ENCODE data around the gene SPARCL1.
A peak's percentile ranks its signal among the peaks of the same experiment; 100 is the strongest.
"Not testable (repeated sequence)": the region's sequence is repeated elsewhere in the genome, so short reads cannot be mapped to it uniquely, and the experiment has no call there.

Gene SPARCL1

DNA sequence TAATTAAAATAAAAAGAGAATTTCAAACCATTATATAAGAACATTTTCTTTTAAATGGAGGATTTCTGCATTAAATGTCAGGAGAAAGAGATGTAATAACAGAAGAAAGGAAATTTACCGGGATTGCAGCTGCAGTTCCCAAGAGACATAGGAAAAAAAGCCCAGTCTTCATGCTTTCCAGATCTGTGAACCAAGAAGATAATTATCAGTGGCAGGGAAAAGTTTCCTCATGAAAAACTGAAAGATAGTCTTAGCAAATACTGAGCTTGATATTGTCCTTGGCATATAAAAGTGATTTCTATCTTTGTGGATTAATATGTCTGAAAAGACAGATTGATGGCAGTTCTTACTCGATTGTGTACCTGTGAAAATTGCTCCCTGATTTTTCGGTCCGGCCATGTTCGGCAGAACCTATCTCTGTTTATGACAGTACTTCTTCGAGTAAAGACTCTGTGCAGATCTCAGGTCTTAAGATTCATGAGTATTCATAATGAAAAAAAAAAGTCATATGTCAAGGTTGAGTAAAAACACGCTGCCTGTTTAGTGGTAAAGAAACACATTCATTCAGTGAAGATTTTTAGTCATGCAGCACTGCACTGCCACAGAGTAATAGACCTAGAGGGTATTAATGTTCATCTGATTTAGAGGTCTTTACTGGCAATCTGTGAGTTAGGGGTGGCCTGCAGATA is 29.6 kb downstream of the SPARCL1 start:
- no peak for DNase-seq (ENCODE audit: low read depth, low spot score)
- POLR2A ChIA-PET: no interaction called here

GRCh38 chr4:87498446-87498900 is 30.7 kb downstream of the SPARCL1 start:
- TF ChIP-seq, protein P1, sequence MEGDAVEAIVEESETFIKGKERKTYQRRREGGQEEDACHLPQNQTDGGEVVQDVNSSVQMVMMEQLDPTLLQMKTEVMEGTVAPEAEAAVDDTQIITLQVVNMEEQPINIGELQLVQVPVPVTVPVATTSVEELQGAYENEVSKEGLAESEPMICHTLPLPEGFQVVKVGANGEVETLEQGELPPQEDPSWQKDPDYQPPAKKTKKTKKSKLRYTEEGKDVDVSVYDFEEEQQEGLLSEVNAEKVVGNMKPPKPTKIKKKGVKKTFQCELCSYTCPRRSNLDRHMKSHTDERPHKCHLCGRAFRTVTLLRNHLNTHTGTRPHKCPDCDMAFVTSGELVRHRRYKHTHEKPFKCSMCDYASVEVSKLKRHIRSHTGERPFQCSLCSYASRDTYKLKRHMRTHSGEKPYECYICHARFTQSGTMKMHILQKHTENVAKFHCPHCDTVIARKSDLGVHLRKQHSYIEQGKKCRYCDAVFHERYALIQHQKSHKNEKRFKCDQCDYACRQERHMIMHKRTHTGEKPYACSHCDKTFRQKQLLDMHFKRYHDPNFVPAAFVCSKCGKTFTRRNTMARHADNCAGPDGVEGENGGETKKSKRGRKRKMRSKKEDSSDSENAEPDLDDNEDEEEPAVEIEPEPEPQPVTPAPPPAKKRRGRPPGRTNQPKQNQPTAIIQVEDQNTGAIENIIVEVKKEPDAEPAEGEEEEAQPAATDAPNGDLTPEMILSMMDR (IDR thresholded peaks at IDR 0.05; ENCODE audit: insufficient read depth, low read length, missing control alignments): no peak
- ChIA-PET CTCF (interaction anchor here (1.1 to 2.1 kb wide), 3 partner anchors 10 to 32 kb away, joined by 3 to 7 read pairs (median 4); no protein-coding TSS in a partner anchor), POLR2A (no interaction called here)
- H3K4me3 ChIP-seq (ENCODE audit: low read depth, low read length): peak overlapping the region; percentile 21
- no peak for DNase-seq (ENCODE audit: low read depth, low spot score)

More for the DNA sequence above, 29.6 kb downstream of the SPARCL1 start:
- TF ChIP-seq, protein P1 (IDR thresholded peaks at IDR 0.05; ENCODE audit: insufficient read depth, low read length, missing control alignments): no peak
- no peak overlapping the region for H3K4me3 ChIP-seq (ENCODE audit: low read depth, low read length)
- CTCF ChIA-PET: interaction anchor here (1.1 to 2.1 kb wide), 2 partner anchors 11 to 32 kb away, joined by 3 to 7 read pairs; no protein-coding TSS in a partner anchor

- ChIA-PET POLR2A (no interaction called here), CTCF (interaction anchor here (0.8 to 2.1 kb wide), 3 partner anchors 15 to 31 kb away, joined by 3 to 7 read pairs (median 4); no protein-coding TSS in a partner anchor)
- H3K4me3 ChIP-seq (ENCODE audit: low read depth, low read length): no peak overlapping the region
- TF ChIP-seq, protein P1 (IDR thresholded peaks at IDR 0.05; ENCODE audit: insufficient read depth, low read length, missing control alignments): no peak
- DNase-seq (ENCODE audit: low read depth, low spot score): no peak
These were observed 31.6 kb downstream of the SPARCL1 start for GRCh38 chr4:87497578-87497977.

DNA sequence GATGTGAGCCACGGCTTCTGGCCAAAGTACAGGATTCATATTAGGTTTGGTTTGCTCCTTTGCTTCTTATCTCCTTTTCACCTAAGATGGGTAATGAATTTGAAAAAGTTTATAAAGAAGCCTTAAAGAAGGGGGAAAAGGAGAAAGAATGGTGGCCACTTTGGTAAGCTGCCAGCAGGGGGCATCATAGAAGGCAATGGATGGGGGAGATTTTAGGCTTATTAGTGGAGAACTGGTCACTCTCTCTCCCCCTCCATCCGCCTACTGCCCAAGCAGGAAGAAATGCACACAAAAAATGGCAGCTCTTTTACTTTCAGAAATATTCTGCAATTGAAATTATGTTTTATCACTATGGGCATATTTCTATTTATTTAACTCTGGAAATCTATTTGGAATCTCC is 32.0 kb downstream of the SPARCL1 start:
- ChIA-PET POLR2A (no interaction called here), CTCF (interaction anchor here (0.8 to 1.4 kb wide), 2 partner anchors 15 to 31 kb away, joined by 3 to 4 read pairs; no protein-coding TSS in a partner anchor)
- DNase-seq (ENCODE audit: low read depth, low spot score): no peak

DNA sequence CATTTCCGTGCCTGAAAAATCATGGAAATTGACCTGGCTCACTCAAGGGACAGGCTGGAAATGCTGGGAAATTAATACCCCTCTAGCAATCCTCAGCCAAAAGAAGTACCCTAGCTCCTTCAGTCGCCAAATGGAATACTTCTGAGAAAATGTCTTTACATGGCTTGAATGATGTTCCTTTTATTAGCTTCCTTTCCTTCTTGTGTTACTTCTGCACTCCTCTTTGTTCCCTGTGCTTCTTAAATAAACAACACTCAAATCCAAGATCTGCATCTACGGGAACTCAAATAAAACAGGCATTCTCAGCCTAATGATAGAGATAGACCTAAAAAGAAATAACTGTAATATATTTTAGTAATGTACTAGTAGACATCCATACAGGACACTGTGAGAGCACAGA is 36.1 kb downstream of the SPARCL1 start:
- no peak for DNase-seq (ENCODE audit: low read depth, low spot score)
- TF ChIP-seq, protein P1 (IDR thresholded peaks at IDR 0.05; ENCODE audit: insufficient read depth, low read length, missing control alignments): no peak
- ChIA-PET CTCF (no interaction called here), POLR2A (no interaction called here)
- H3K4me3 ChIP-seq (ENCODE audit: low read depth, low read length): no peak overlapping the region

More for the DNA sequence above, 32.0 kb downstream of the SPARCL1 start:
- TF ChIP-seq, protein P1 (IDR thresholded peaks at IDR 0.05; ENCODE audit: insufficient read depth, low read length, missing control alignments): no peak
- no peak overlapping the region for H3K4me3 ChIP-seq (ENCODE audit: low read depth, low read length)

GRCh38 chr4:87491851-87492250 is 37.3 kb downstream of the SPARCL1 start:
- CTCF ChIA-PET; POLR2A ChIA-PET; H3K4me3 ChIP-seq (ENCODE audit: low read depth, low read length); DNase-seq (ENCODE audit: low read depth, low spot score): not testable (repeated sequence)
